Epithelial cell of proximal tubule (primary cell): Measurements from ENCODE around the gene NOTUM. TPM values are rescaled to one million over a fixed set of nuclear protein-coding genes. Genes with fewer than 3 reads are reported as not detected.
A peak's percentile ranks its signal among the peaks of the same experiment; 100 is the strongest.

ENCODE experiments used
- DNase-seq: peaks from one replicate; pipeline ENCODE4 v3.0.0-alpha.2; 2011; ENCODE audit warnings: low read depth
- H3K4me3 ChIP-seq: 2 replicates; pipeline ENCODE4 v1.5.1; 2011; ENCODE audit warnings: low read depth, mild to moderate bottlenecking, low read length
- total RNA-seq: library from RNA; depleted of rRNA; stranded (reverse); fragments of >200 nt; gene quantifications from 2 replicates; pipeline ENCODE4 v1.2.3, GENCODE V29; 2015
- TF ChIP-seq, protein P1 (sequence below): conservative IDR thresholded peaks from 2 replicates; pipeline ENCODE4 v1.5.1; 2012; ENCODE audit warnings: low read depth, mild to moderate bottlenecking, low read length

Gene NOTUM
- total RNA-seq, 1 donor from 2014 or later: not detected

DNA sequence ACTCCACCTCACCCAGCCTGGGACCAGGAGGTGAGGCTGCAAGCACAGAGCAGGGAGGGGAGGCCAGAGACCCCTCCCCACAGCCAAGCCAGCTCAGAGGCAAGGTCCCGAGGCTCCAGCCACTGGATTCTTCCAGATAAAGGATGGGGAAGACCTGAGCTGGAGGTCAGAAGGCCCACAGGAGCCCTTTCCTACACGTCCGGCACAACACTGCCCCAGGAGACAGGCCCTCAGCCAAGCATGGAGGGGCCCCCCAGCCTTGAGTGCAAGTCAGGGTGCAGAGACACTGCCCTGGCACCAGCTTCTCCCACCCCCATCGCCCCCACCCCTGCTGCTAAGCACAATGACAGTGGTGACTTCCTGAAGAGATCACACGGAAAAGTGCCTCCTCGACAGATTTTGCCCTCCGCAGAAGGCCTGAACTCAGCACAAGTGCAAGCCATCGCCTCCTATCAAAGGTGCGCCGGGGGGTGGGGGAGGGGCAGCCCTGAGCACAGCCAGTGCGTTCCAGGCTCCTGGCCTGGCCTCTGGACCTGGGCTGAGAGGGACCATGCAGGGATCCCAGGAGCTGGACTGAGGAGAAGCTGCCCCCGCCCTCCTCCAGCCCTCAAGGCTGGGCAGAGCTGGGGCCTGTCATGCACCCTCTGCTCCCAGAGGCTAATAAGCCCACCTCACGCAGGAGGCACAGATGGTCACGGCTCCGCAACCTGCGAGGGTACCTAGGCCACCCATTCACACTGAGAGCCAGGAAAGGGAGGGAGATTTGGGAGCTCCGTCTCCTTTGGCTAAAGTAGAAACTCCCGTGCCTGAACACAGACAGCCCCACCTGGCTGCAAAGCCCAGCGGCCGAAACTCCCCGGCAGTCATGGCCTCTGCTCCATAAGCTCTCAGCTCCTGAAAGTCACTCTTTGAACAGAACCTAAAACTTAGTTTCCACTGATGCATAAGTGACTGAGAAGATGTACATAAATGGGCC, 36.1 kb downstream of the NOTUM start:
- TF ChIP-seq, protein P1, sequence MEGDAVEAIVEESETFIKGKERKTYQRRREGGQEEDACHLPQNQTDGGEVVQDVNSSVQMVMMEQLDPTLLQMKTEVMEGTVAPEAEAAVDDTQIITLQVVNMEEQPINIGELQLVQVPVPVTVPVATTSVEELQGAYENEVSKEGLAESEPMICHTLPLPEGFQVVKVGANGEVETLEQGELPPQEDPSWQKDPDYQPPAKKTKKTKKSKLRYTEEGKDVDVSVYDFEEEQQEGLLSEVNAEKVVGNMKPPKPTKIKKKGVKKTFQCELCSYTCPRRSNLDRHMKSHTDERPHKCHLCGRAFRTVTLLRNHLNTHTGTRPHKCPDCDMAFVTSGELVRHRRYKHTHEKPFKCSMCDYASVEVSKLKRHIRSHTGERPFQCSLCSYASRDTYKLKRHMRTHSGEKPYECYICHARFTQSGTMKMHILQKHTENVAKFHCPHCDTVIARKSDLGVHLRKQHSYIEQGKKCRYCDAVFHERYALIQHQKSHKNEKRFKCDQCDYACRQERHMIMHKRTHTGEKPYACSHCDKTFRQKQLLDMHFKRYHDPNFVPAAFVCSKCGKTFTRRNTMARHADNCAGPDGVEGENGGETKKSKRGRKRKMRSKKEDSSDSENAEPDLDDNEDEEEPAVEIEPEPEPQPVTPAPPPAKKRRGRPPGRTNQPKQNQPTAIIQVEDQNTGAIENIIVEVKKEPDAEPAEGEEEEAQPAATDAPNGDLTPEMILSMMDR: no peak
- no peak for DNase-seq
- H3K4me3 ChIP-seq: peak overlapping the region; percentile 19

DNA sequence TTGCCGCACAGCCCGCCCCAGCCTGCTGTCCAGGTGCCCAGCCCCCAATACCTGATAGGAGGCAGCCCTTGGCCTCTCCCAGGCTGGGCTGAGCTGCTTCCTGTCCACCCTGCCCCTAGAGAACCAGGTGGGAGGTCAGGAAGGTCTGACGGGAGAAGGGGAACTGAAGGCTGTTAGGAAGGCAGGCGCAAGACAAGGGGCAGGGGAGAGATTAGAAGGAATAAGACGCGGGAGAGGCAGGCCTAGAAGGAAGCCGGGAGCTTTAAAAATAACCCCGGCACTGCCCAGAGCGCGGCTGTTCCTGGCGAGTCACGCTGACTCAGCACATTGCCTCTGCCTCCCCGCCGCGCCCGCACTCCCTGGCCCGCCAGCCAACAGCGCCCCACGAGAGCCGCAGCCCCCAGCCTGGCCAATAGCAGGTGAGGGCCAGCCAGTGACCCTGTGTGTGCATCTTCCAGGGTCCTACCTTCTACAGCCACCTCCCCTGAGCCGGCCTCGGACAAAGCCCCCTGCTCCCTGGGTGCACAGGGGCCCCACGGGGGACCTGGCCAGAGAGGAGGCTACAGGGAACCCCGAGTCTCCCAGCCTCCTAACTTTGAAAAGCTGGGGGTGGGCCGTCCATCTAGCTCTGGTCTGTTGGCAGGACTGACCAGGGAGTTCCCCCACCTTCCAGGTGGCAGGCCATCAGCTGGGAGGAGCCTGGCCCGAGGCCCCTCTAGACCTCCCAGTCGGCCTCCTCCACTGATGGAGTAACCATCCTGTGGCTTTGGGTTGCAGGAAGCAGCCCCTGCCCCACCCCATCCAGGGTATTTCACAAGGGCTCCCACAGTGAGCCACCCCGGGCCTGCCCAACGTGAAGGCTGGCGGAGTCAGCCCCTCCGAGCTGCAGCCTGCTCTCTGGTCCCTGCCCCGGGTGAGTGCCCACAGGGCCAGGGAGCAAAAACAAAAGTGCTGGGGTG, 37.4 kb downstream of the NOTUM start:
- no peak for DNase-seq
- H3K4me3 ChIP-seq: peak overlapping the region; percentile 44
- TF ChIP-seq, protein P1: no peak

- TF ChIP-seq, protein P1: no peak
- H3K4me3 ChIP-seq: peak overlapping the region; percentile 44
- DNase-seq: no peak
These were observed 38.3 kb downstream of the NOTUM start for GRCh38 chr17:81922566-81923301.

DNA sequence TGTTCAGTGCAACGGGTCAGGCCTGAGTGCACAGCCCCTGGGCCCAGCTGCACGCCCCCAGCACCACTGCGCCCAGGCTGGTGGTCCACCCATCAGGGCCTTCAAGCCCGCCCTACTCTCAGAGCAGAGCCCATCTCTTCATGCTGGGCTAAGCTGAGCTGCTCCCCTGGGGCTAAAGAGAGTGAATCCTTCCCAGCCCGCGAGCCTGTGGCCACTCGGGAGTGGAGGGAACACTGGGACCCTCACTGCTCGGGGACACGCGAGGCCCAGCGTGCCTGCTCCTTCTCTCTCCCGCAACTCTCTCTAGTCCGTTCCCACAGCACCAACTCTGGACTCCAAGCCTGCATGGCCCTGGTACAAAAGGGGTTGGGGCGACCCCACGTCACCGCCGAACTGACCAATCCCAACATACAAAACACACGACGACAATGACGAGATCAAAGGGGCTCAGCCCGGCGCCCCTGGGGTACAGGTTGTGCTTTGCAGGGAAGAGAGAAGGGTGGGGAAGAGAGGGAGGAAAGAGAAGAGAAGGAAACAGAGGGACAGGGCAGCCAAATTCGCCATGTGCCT, 38.9 kb downstream of the NOTUM start:
- TF ChIP-seq, protein P1: no peak
- no peak for DNase-seq
- H3K4me3 ChIP-seq: no peak overlapping the region

DNA sequence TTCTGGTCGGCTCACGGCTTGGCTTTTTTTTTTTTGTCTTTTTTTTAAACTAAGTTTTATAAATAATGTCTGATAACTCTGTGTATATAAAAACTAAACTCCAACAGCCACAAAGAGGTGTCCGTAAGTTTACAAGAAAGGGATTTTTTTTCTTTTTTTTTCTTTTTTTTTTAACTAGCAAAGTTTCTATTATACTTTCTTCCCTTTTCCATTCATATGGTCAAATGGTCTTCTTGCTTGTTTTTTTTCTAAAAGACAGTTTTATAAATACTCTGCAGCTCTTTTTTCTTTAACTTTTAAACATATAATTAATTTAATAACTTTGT, 39.5 kb downstream of the NOTUM start:
- TF ChIP-seq, protein P1: no peak
- H3K4me3 ChIP-seq: no peak overlapping the region
- no peak for DNase-seq
